HL-60/S4 (cell line): Measurements from ENCODE around the gene RBFOX2.

Experiments used
- in situ Hi-C: fragments of 300-500 bp; cut with MboI; formaldehyde crosslinking; loops from 2 replicates; pipeline ENCODE4 v1.14.3; 2022; ENCODE audit warnings: low sequenced_read_pairs

The RBFOX2 gene

DNA sequence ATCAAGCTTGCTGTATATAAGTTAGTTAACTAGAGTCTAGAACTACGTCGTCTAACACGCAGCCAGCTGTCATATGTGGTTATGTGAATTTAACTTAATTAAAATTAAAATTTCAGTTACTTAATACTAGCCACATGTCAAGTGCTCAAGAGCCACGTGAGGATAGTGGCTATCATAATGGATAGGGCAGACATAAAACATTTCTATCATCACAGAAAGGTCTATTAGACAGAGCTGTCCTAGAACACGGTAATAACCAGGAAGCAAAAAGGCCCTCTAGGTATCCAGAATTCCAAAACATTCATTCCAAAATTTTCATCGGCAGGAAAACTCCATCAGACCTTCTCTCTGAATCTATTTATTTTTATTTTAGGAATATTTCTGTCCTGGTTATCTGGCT lies 123.9 kb downstream of the RBFOX2 start:
- in situ Hi-C loops: no loop called here

- in situ Hi-C loops: no loop called here
Observed at GRCh38 chr22:35904336-35904692, 124.3 kb downstream of the RBFOX2 start.

DNA sequence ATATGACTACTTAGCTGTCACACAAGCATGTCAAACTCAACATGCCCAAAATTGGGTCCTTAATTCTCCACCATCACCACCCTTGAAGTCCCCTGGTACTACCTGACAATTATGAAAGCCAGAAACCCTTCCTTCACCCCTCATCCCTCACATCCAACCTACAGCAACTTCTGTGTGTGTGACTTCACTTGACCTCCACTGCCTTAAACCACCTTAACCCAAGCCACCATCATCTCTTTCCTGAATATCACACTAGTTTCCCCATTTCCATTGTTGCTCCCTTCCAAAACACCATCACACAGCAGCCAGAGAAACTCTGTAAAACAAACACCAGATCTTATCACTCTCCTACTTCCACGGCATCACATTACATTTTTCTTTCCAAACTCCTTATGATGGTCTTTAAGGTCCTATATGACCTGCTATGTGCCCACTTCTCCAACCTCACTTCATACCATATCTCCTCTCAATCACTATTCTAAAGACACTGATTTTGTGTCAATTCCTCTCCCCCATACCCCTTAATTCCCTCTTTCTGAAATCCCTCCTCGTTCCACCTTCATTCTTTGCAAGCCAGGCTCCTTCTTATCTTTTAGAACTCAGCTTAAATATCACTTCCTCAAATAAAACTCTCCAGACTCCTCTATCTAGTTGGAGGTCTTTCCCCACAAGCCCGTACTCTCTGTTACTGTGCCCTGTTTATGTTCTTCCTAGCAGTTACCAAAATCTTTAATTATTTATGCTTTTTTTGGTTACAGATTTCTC lies 124.9 kb downstream of the RBFOX2 start:
- in situ Hi-C loops: no loop called here

DNA sequence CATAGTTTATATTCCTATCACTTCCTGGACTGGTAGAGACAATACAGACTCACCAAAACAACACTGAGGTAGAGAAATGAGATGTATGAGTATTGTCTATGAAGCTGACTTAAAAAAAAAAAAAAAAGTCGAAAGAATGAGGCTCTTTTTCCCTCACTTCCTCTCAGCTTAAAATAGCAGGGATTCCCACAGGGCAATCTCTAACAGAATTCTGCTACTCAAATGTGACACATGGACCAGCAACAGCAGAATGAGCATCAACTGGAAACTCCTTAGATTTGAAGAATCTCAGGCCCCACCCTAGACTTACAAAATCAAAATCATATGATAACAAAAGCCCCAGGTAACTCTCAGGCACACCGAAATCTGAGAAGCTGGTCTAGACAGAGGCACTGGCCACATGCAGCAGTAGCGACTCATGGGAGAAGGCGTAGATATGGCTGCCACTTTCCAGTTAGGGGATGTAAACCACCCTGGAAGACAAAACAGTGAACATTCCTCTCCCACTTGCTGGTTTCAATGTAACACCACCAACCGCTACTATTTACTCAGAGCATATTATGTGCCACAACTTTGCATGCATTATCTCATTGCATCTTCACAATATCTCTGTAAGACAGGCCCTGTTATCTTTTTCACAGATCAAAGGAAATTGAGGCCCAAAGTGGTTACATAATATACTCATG lies 128.0 kb downstream of the RBFOX2 start:
- in situ Hi-C loops: no loop called here

DNA sequence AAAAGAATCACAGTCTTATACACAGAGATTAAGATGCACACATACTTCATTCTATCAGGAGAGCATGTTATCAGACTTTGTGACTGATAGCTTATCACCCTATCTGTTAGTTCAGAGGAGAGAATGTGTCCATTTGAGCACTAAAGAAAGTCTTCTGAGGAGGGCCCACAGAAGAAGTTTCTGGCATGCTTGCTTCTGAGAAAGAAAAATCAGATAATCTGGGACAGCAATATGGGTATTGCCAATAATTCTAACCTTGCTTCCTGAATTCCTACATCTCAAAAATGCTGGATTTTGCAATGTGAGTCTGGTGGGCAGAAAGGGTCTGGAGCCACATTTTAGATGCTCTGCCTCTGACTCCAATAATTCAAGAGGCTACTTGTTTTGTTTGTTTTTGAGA lies 128.9 kb downstream of the RBFOX2 start:
- in situ Hi-C loops: no loop called here

- in situ Hi-C loops: no loop called here
Observed at GRCh38 chr22:35896111-35896705, 132.4 kb downstream of the RBFOX2 start.

GRCh38 chr22:35894937-35895708 lies 133.5 kb downstream of the RBFOX2 start:
- in situ Hi-C loops: no loop called here

GRCh38 chr22:35894464-35894878 lies 134.2 kb downstream of the RBFOX2 start:
- in situ Hi-C loops: no loop called here

- in situ Hi-C loops: no loop called here
Observed at GRCh38 chr22:35893698-35894097, 134.9 kb downstream of the RBFOX2 start.

DNA sequence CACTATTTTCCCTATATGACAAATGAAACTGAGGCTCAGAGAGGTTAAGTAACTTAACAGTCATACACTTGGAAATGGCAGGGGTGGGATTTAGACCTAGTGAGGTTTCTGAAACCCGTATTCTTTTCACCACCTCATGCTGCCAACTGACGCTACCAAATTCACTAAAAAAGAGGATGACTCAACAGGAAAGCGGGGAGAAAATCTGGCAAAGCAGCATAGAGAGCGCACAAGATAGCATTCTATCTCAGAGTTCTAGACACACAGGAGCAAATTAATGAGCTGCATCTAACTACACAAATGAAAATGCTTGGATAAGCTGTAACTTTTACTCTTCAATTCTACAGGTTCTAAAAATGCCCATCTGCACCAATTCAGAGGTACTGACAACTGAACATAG lies 136.4 kb downstream of the RBFOX2 start:
- in situ Hi-C loops: no loop called here

DNA sequence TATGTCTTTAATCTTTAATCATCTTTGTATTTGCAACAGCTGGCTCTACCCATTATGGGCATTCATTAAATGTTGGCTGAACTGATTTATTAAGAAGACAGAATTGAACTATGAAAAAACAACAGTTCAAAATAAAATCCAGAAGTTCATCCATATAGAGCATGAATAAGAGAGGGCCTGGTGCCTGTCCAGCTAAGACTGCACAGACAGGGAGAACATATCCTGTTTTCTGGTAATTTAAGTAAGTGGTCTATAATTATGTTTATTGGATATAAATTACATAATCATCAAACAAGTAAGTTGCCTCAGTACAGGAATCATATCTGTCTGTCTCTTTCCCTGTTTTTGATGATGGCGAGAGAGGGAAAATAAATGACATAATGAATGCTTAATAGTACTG lies 137.2 kb downstream of the RBFOX2 start:
- in situ Hi-C loops: no loop called here

DNA sequence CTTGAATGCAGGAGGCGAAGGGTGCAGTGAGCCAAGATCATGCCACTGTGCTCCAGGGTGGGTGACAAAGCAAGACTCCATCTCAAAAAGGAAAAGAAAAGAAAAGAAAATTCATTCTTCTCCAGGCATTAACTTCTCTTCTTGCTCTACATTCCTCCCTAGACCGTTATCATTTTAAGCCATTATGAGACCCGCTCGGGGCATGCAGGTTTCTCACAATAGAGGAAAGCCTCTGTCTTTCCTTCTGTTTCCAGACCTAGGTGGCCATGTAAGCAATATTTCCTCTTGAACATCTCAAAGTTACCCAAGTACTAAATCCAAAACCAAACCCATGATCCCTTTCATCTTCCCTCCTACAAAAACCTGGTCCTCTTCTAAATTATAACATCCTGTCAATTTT lies 139.6 kb downstream of the RBFOX2 start:
- in situ Hi-C loops: no loop called here

GRCh38 chr22:35888181-35888870 lies 140.3 kb downstream of the RBFOX2 start:
- in situ Hi-C loops: no loop called here

DNA sequence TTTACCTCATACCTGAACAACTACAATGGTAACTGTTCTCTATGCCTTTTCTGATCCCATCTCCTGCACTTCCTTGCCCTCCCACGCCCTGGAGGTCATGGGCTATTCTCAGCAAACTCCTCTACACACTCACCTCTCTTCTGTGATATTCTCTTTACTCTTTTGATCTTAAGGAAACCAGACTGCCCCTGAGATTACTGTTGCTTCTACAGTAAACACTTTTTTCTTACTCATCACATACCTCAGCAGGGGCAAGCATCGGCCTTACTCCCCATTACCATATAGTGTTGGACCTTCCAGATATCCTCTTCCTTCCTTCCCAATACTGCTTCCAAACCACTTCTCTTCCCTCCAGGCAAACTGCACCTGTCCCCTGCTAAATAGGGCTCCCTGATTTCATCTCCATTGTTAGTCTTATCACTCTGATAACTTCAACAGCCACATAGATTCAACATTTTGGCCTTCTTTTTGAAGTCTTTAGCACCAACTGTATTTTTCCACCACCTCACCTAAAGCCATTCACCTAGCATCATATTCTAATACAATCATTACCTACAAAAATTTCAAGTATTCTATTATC lies 141.2 kb downstream of the RBFOX2 start:
- in situ Hi-C loops: no loop called here

DNA sequence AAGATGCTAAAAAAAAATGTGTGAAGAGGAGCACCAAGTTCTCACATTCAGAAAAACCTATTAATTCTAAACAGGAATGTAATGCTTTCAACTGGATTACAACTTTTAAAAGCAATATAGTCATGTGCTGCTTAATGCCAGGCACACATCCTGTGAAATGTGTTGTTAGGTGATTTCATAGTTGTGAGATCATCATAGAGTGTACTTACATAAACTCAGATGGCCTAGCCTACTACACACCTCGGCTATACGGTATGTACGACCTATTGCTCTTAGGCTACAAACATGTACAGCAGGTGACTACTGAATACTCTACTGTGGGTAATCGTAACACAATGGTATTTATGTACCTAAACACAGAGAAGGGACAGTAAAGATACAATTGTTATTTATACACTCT lies 142.3 kb downstream of the RBFOX2 start:
- in situ Hi-C loops: no loop called here

DNA sequence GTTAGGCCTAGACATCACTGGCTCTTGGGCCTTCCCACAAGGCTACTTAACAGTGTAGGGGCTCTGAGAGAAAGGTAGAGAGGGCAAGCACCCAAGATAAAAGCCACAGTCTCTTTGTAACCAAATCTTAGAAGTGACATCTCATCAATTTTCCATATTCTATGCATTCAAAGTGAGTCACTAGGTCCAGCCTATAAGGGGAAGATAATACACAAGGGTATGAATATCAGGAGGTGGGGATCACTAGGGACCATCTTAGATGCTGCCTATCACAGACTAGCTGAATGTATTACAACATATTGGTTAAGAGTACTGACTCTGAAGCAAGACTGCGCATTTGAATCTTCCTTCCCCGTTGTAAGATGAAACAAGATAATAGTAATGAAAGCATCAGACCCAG lies 144.1 kb downstream of the RBFOX2 start:
- in situ Hi-C loops: no loop called here

- in situ Hi-C loops: no loop called here
Observed at GRCh38 chr22:35883031-35883620, 145.5 kb downstream of the RBFOX2 start.

DNA sequence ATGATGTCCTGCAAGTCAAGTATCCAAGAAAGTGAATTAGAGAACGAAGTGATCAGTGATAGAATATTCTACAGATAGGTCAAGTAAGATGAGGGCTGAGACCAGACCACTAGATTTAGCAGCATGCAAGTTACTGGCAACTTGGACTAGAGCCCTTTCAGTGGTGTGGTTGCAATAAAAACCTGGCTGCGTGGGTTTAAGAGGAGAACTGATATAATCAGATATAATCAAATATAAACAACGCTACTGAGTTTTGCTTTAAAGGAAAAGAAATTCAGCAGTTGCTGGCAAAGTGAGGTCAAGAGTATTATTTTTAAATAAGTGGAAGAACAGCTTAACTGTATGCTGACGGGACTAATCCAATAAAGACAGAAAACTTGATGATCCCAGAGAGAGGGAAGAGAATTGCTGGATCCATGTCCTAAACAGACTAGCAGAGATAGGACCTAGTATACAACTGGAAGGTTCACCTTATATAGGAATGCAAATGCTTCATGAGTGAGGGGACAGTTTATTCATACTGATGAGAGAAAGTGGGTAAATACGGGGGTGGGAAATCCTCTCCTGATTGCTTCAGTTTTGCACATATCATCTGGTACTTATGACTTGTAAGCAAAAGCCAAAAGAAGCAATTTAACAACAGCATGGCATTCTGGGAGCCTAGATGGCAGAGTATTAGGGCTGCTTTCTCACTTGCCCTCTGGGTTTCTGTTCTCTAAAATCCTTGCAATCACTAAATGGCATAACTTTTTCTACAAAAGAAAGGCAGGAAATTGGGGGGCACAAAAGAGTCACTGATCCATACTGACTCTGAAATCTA lies 146.2 kb downstream of the RBFOX2 start:
- in situ Hi-C loops: no loop called here

- in situ Hi-C loops: no loop called here
Observed at GRCh38 chr22:35879351-35879750, 149.3 kb downstream of the RBFOX2 start.
